ENCODE data around the gene ZNF804B.

Gene ZNF804B

DNA sequence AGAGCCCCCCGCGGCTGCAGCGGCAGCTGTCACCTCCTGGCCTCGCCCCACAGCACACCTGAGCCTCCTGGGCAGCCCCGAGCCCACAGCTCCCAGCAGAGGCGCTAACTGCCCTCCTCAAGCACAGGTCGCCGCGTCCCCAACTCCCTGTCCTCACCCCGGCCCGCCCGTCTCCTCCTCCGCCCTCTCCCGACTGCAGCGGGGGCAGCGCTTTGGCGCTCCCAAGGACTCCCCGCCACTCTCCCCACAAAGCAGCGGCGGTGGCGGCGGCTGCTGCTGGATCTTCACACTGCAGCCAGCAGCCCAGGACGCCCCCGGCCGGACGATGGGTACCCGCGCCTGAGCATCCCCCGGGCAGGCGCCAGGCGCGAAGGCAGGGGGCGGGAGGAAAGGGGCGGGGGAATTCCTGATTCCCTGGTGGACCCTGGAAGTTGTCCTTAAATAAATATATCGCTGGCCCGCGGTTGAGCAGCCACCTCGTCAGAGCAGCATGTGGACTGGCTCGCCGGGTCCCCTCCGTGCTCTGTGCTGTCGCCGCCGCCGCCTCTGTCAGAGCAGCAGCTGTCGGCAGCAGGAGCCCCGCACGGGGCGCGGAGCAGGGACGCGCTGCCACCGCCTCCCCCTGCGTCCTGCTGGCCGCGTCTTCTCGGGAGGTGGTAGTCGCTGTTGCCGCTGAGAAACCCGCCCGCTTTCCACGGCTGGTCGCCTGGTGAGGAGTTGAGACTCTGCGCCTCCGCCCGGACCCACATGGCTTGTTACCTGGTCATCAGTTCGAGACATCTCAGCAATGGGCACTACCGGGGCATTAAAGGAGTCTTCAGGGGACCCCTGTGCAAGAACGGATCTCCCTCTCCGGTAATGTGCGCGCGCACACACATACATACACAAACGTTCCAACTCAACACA is at the start of gene ZNF804B:
TSS of gene ZNF804B (plus strand) at position 471 of the 906 bp plus-strand sequence. CDS start at position 748, 277 bp downstream.
- Mint-ChIP-seq H3K9me3 (no peaks in the 10 kb centered on the region), H3K4me3 (no peak within 1 kb of the TSS), H3K4me1 (ENCODE audit: low read depth) (no peaks in the 10 kb centered on the region), H3K27me3 (peaks cover 46% of the 10 kb centered on the region), H3K27ac (no peak within 1 kb of the TSS), H3K36me3 (ENCODE audit: low read depth) (no peaks in the 10 kb centered on the region)
- DNase-seq = peak; percentile 24

DNA sequence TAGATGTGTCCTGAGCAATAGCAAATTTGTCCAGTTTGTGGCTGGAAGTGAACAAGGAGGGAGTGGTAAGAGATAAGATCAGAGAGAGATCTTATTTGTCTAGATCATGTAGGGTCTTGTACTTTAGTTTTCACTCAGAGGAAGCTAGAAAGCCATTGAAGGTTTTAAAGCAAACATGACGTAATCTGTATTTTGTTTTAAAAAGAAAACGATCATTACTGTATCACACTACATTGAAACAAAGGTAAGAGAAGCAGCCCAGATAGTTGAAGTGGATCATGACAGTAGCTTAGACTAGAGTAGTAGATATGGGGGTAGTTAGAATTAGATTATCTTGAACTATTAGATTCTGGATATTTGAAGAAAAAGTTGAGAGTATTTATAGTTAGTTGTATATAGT is 23.6 kb upstream of the ZNF804B start:
- no peak for DNase-seq
- H3K27me3 Mint-ChIP-seq = no peaks in the 10 kb centered on the region
- no peak overlapping the region for H3K4me3 Mint-ChIP-seq
- H3K36me3 Mint-ChIP-seq (ENCODE audit: low read depth) = no peaks in the 10 kb centered on the region
- H3K9me3 Mint-ChIP-seq = no peaks in the 10 kb centered on the region
- H3K27ac Mint-ChIP-seq = no peak overlapping the region
- no peaks in the 10 kb centered on the region for H3K4me1 Mint-ChIP-seq (ENCODE audit: low read depth)

DNA sequence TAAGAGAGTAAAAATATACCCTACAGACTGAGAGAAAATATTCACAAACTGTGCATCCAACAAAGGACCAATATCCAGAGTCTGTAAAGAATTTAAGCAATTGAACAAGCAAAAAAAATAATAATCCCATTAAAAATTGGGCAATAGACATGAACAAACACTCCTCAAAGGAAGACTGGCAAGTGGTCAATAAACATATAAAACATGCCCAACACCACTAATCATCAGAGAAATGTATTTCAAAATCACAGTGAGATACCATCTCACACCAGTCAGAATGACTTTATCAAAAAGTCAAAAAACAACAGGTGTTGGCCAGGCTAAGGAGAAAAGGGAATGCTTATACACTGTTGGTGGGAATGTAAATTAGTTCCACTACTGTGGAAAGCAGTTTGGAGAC is 21.9 kb upstream of the ZNF804B start:
- Mint-ChIP-seq H3K4me1 (ENCODE audit: low read depth) (no peaks in the 10 kb centered on the region), H3K9me3 (no peaks in the 10 kb centered on the region), H3K4me3 (no peak overlapping the region), H3K27ac (no peak overlapping the region), H3K36me3 (ENCODE audit: low read depth) (no peaks in the 10 kb centered on the region), H3K27me3 (no peaks in the 10 kb centered on the region)
- no peak for DNase-seq

DNA sequence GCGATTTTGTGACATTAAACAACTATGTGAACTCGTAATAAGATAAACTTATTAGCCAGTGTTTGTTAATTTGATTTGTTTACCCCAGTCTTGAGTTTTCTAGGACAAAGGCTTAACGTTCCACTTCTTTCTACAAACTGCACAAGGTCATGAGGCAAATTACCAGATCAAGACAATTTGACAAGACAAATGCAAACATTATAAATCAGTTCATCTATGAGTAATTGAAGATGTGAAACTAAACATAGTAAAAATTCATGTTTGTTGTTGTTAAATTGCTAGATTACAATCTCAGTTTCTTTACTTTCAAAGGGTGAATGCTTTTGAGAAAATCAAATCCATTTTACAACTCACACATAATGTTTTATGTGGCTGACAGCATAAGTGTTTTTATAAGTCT is 13.4 kb upstream of the ZNF804B start:
- Mint-ChIP-seq H3K4me1 (ENCODE audit: low read depth) (no peaks in the 10 kb centered on the region), H3K27me3 (peaks cover 3% of the 10 kb centered on the region), H3K36me3 (ENCODE audit: low read depth) (no peaks in the 10 kb centered on the region), H3K4me3 (no peak overlapping the region), H3K27ac (no peak overlapping the region), H3K9me3 (peaks cover 2% of the 10 kb centered on the region)
- DNase-seq = no peak

DNA sequence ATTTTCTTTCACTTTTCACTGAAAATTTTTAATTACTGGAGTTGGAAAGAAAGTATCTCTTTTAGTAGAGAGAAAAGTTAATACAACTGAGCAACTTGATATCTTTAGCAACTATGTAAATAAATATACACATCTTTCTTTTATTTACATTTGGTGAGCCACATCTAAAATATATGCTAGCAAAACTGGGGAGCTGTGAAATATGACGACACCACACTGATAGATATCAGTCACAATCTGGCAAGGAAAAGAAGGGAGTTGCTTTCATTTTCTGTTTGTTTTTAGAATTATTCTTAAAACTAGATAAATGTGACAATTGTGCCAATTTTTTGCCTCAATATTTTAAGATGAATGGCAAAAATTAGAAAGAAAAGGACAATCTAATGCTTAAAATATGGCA is 2.7 kb upstream of the ZNF804B start:
- Mint-ChIP-seq H3K4me1 (ENCODE audit: low read depth) (no peaks in the 10 kb centered on the region), H3K27ac (no peak overlapping the region), H3K4me3 (no peak overlapping the region), H3K9me3 (no peaks in the 10 kb centered on the region), H3K36me3 (ENCODE audit: low read depth) (no peaks in the 10 kb centered on the region), H3K27me3 (peaks cover 43% of the 10 kb centered on the region)
- DNase-seq = no peak

DNA sequence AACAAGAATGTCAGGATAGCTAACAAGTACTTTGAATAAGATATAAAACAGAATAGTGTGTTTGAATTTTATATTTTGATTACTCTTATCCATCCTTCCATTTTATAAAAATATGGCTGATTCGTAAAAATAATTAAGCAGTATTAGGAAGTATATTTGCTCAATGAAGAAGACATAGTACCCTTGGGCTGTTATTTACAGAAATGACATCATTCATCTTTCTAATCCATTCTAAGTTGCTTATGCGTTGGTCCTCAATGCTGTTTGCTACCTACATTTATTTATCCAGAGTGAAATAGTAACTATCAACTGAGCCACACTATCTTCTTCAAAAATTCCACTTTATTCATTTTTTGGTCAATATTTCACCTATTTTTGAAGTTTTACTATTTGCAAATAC is 2.1 kb upstream of the ZNF804B start:
- Mint-ChIP-seq H3K36me3 (ENCODE audit: low read depth) (no peaks in the 10 kb centered on the region), H3K27me3 (peaks cover 43% of the 10 kb centered on the region), H3K27ac (no peak overlapping the region), H3K9me3 (no peaks in the 10 kb centered on the region), H3K4me3 (no peak overlapping the region), H3K4me1 (ENCODE audit: low read depth) (no peaks in the 10 kb centered on the region)
- no peak for DNase-seq

DNA sequence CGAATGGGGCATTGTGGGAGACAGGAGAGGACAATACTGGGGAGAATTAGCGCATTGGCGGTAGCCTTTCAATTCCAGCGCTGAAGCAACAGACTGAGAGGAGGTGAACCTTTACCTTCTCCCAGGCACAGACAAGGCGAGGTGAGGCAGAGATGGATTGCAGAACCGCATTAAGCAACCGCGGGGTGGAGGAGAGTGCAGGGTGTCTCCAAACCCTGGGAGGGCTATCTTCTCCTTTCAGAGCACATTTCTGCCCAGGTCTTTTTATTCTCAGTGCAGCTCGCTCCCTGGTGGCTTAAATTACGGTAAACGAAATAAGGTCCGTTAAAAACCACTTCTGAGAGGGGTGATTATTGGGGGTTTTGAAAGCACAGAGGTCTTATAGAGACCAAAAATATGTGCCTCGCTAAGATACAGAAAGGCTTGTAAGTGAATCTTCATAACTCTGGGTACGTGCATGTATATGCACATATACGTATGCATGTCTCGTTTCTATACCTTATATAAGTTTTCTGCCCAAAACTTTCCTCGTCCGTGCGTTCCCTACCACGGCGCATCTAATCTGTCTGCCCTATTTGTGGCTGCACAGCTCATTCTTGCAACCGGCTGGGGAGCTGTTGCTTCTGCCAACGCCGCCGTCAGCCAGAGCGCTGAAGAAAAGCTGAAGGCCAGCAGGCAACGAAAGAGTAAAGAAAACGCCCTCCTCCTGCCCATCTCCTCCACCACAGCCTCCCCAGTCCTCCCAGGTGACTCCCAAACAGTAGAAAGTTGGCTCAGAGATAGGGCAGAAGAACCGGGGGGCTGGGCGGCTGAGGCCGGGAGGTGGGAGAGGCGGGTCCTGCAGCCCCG is 895 bp upstream of the ZNF804B start:
- Mint-ChIP-seq H3K9me3 (no peaks in the 10 kb centered on the region), H3K27me3 (peaks cover 43% of the 10 kb centered on the region), H3K4me1 (ENCODE audit: low read depth) (no peaks in the 10 kb centered on the region), H3K4me3 (no peak overlapping the region), H3K27ac (no peak overlapping the region), H3K36me3 (ENCODE audit: low read depth) (no peaks in the 10 kb centered on the region)
- DNase-seq = no peak

DNA sequence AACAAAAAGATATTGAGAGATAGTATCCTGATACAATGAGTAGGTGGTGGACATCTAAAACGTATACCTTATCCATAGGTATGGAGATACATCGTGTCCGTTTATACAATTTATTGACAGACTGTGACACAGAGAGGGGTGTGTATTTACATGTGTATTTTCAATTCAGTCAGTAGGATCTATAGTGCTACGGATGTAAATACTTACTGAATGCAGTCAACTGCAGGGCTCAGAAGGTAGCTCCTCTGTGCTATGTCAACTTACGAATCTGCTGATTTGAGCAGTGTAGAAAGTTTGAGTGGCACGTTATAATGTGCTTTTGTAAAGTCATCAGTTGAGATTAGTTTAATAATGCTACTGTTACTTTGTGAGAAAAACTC is 626 bp downstream of the ZNF804B start:
- Mint-ChIP-seq H3K4me3 (no peak overlapping the region), H3K27me3 (peaks cover 46% of the 10 kb centered on the region), H3K27ac (no peak overlapping the region), H3K9me3 (no peaks in the 10 kb centered on the region), H3K4me1 (ENCODE audit: low read depth) (no peaks in the 10 kb centered on the region), H3K36me3 (ENCODE audit: low read depth) (no peaks in the 10 kb centered on the region)
- no peak for DNase-seq

DNA sequence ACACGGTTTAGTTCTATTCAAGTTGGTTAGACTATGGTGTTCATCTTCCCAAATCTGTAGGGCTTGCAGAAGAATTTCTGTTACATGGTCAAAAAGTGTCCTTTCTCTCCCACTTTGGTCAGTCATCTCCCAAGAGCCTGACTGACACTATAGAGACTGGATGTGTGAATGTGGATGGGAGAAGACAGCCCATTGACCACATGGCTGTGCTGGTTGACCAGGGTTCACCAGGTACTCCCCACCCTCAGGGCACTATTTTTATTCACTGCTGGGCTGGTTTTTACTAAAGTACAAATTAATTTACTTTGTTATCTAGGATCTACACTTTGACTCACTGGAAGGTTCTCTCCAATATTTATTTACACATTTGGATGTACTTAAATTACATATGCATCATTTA is 2.3 kb downstream of the ZNF804B start:
- Mint-ChIP-seq H3K36me3 (ENCODE audit: low read depth) (no peaks in the 10 kb centered on the region), H3K9me3 (no peaks in the 10 kb centered on the region), H3K27ac (no peak overlapping the region), H3K4me1 (ENCODE audit: low read depth) (no peaks in the 10 kb centered on the region), H3K27me3 (peaks cover 39% of the 10 kb centered on the region), H3K4me3 (no peak overlapping the region)
- DNase-seq = no peak

DNA sequence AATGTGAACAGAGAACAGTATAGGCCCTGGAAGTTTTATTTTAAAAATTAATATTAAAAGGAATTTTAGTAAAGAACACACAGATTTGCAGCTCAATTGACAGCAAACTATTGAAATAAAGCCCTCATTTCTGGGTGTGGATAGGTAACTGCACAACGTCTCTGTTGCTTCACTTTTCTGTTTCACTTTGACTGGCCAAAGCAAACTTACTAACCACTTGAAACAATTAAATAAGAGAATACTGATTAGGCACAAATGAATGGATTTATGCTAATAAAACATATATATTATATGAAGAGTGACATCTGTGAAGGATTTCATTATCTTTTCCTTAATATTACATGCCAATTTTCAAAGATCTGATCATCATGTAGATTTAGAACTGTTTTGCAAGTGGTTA is 11.9 kb downstream of the ZNF804B start:
- Mint-ChIP-seq H3K36me3 (ENCODE audit: low read depth) (no peaks in the 10 kb centered on the region), H3K4me3 (no peak overlapping the region), H3K4me1 (ENCODE audit: low read depth) (no peaks in the 10 kb centered on the region), H3K9me3 (no peaks in the 10 kb centered on the region), H3K27me3 (no peaks in the 10 kb centered on the region), H3K27ac (no peak overlapping the region)
- no peak for DNase-seq

DNA sequence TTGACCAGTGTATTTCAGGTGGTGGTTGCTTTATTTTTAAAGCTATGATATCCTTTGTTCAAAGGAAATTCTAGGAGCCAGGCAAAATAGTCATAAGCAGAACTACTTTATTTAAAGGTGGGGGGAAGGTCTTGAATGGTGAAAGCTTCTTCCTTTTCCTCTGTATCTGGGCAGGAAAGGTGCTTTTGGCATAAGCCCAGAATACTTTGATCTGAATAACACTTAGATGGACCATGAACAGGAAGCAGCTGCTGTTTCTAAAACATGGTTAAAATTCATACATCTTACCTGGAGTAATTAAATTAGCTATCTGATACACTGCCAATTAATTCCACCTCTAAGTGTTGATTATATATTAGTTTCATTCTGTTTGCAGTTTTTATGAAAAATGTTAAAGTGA is 13.3 kb downstream of the ZNF804B start:
- no peak overlapping the region for H3K4me3 Mint-ChIP-seq
- no peaks in the 10 kb centered on the region for H3K36me3 Mint-ChIP-seq (ENCODE audit: low read depth)
- DNase-seq = no peak
- no peak overlapping the region for H3K27ac Mint-ChIP-seq
- no peaks in the 10 kb centered on the region for H3K27me3 Mint-ChIP-seq
- H3K9me3 Mint-ChIP-seq = no peaks in the 10 kb centered on the region
- H3K4me1 Mint-ChIP-seq (ENCODE audit: low read depth) = no peaks in the 10 kb centered on the region

DNA sequence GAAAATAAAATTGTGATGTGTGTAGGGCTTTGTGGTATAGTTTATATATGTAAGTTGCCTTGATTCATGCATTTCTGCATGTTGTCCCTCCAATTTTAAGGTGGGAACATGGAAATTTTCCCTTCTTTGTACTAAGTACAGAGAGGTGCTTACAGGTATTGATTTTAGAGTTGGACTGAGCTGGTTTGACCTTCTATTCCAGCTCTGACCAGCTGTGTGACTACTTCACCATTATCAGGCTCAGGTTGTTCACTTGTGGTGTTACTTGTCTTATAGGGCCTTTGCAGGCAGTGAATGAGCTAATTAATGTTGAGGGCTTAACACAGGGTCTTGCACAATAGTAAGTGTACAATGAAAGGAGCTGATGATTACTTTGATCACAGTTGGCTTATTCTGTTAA is 16.3 kb downstream of the ZNF804B start:
- Mint-ChIP-seq H3K4me1 (ENCODE audit: low read depth) (no peaks in the 10 kb centered on the region), H3K27me3 (no peaks in the 10 kb centered on the region), H3K36me3 (ENCODE audit: low read depth) (no peaks in the 10 kb centered on the region), H3K27ac (no peak overlapping the region), H3K4me3 (no peak overlapping the region), H3K9me3 (no peaks in the 10 kb centered on the region)
- no peak for DNase-seq

DNA sequence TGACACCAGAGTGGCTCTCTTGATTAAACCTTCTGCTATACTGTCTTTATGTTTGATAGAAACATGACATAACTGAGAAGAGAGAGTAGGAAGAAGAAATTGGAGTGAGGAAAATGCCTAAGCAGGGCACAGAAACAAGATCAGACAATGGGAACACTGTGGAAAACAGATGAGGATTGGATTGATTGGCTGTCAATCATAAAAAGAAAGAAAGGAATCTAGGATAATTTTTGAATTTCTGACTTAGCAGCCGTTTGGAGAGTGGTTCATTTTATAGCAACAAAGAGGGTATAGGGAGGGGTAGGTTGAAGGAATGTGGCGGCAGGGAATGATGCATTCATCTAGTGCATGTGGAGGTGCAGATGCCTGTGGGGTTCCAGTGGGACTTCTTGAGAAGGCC is 28.3 kb downstream of the ZNF804B start:
- no peak overlapping the region for H3K27ac Mint-ChIP-seq
- no peaks in the 10 kb centered on the region for H3K36me3 Mint-ChIP-seq (ENCODE audit: low read depth)
- no peaks in the 10 kb centered on the region for H3K4me1 Mint-ChIP-seq (ENCODE audit: low read depth)
- H3K9me3 Mint-ChIP-seq = no peaks in the 10 kb centered on the region
- DNase-seq = no peak
- H3K27me3 Mint-ChIP-seq = no peaks in the 10 kb centered on the region
- no peak overlapping the region for H3K4me3 Mint-ChIP-seq

DNA sequence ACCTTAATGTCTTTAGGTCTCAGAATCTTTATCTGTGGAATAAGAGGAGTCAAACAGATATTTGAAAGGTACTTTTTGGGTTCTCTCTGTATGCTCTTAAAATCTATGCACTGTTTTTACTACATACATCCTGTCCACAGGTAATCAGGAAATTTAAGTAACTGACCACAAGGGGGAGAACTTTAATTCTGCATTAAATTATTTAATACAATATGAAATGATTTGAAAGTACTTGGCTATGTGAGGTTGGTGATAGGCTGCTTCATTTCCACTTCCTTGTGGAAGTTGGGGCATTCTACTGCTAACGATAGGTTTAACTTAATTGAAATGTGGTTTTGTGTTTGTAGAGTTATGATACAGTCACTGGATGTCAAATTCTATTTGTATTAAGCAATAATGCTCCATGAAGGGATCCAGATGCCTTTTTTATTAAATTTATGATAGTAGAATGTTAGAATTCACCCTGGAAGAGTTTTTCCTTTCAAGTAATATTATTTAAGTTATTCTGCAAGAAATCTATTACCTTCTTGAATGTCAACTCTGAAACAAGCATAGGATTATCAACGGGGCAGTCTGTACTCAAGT is 30.1 kb downstream of the ZNF804B start:
- no peak for DNase-seq
- Mint-ChIP-seq H3K4me1 (ENCODE audit: low read depth) (no peaks in the 10 kb centered on the region), H3K36me3 (ENCODE audit: low read depth) (no peaks in the 10 kb centered on the region), H3K27me3 (no peaks in the 10 kb centered on the region), H3K9me3 (no peaks in the 10 kb centered on the region), H3K27ac (no peak overlapping the region), H3K4me3 (no peak overlapping the region)

DNA sequence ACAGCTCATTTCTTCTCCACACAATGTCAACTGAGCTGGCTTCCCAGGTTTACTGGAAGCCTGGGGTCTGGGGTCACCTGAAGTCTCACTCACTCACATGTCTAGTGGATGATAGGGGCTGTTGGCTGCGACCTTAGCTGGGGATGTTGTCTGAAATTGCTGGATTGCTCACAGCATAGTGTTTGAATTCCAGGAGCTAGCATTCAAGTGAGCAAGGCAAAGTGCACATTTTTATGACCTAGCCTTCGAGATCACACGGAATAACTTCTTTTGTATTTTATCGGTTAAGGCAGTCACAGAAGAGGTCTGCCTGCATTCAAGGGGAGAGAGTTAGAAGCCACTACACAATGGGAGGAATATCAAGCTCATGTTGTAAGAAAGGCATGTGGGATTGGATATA is 32.4 kb downstream of the ZNF804B start:
- H3K27ac Mint-ChIP-seq = no peak overlapping the region
- H3K27me3 Mint-ChIP-seq = no peaks in the 10 kb centered on the region
- H3K9me3 Mint-ChIP-seq = no peaks in the 10 kb centered on the region
- H3K4me1 Mint-ChIP-seq (ENCODE audit: low read depth) = no peaks in the 10 kb centered on the region
- H3K36me3 Mint-ChIP-seq (ENCODE audit: low read depth) = no peaks in the 10 kb centered on the region
- DNase-seq = no peak
- no peak overlapping the region for H3K4me3 Mint-ChIP-seq
